ENCODE data around the gene PGPEP1.

GRCh38 chr19:18322318-18322758, 18.1 kb upstream of the PGPEP1 start:
- TF ChIP-seq CTCF (IDR thresholded peaks at IDR 0.05) (no peak), POLR2A (IDR thresholded peaks at IDR 0.05; ENCODE audit: low read depth) (no peak), POLR2AphosphoS5 (IDR thresholded peaks at IDR 0.05) (no peak)

All from esophagus muscularis mucosa (tissue), 3 donors.